ENCODE measurements around the gene RGL2. TPM values are rescaled to one million over a fixed set of nuclear protein-coding genes. Genes with fewer than 3 reads are reported as not detected.

Gene RGL2
- 3.2 and 5.0 TPM in 2 replicates for polyA plus RNA-seq

GRCh38 chr6:33298773-33299236 lies at the start of gene RGL2:
RGL2 (minus strand) TSS chr6:33298942; CDS start chr6:33298610, 332 bp downstream.

GRCh38 chr6:33317669-33318425 lies 19.1 kb upstream of the RGL2 start, which contains the start of gene ZBTB22:
ZBTB22 (minus strand) TSS chr6:33317744; CDS start chr6:33316916, 828 bp downstream.

GRCh38 chr6:33313709-33314514 lies 15.2 kb upstream of the RGL2 start, which contains the start of gene TAPBP:
TAPBP (minus strand) TSS chr6:33314078; CDS start chr6:33314041, 37 bp downstream.

GRCh38 chr6:33288921-33289783 lies 9.6 kb downstream of the RGL2 start, which contains the start of the genes PFDN6 and WDR46:
PFDN6 (plus strand) TSS chr6:33289601; CDS start chr6:33289857, 256 bp downstream.
WDR46 (minus strand) TSS chr6:33289239; CDS start chr6:33289170, 69 bp downstream.

GRCh38 chr6:33276864-33277662 lies 21.7 kb downstream of the RGL2 start, which contains the start of gene B3GALT4:
B3GALT4 (plus strand) TSS chr6:33277123; CDS start chr6:33277420, 297 bp downstream.

GRCh38 chr6:33271468-33272274 lies 27.1 kb downstream of the RGL2 start, which contains the start of the genes RPS18 and VPS52:
RPS18 (plus strand) TSS chr6:33272075; CDS start chr6:33272120, 45 bp downstream.
VPS52 (minus strand) TSS chr6:33271876; CDS start chr6:33271675, 201 bp downstream.

Other genes with a start within 250 kb of the RGL2 start
- gene HLA-DPA1, start 225.3 kb downstream of the RGL2 start, polyA plus RNA-seq, result 0.26 and 0.92 TPM in 2 replicates
- 112 and 120 TPM in 2 replicates for gene HLA-DPB1, start 223.0 kb downstream of the RGL2 start, polyA plus RNA-seq
- 0.67 and 1.0 TPM in 2 replicates for gene COL11A2, start 106.5 kb downstream of the RGL2 start, polyA plus RNA-seq
- gene RXRB, start 98.3 kb downstream of the RGL2 start, polyA plus RNA-seq, result 3.3 and 5.7 TPM in 2 replicates
- gene SLC39A7, start 98.1 kb downstream of the RGL2 start, polyA plus RNA-seq, result 5.7 and 9.7 TPM in 2 replicates
- 3.1 and 10.1 TPM in 2 replicates for gene HSD17B8, start 94.3 kb downstream of the RGL2 start, polyA plus RNA-seq
- gene RING1, start 90.4 kb downstream of the RGL2 start, polyA plus RNA-seq, result 6.8 and 15.9 TPM in 2 replicates
- 31.6 and 34.2 TPM in 2 replicates for gene VPS52, start 27.1 kb downstream of the RGL2 start, polyA plus RNA-seq
- 709 and 869 TPM in 2 replicates for gene RPS18, start 26.9 kb downstream of the RGL2 start, polyA plus RNA-seq
- 2.2 and 2.3 TPM in 2 replicates for gene B3GALT4, start 21.8 kb downstream of the RGL2 start, polyA plus RNA-seq
- gene WDR46, start 9.7 kb downstream of the RGL2 start, polyA plus RNA-seq, result 22.4 and 46.1 TPM in 2 replicates
- 5.6 and 8.8 TPM in 2 replicates for gene PFDN6, start 9.3 kb downstream of the RGL2 start, polyA plus RNA-seq
- 10.8 and 14.1 TPM in 2 replicates for gene TAPBP, start 15.1 kb upstream of the RGL2 start, polyA plus RNA-seq
- 0.42 and 1.6 TPM in 2 replicates for gene ZBTB22, start 18.8 kb upstream of the RGL2 start, polyA plus RNA-seq
- 6.0 and 6.5 TPM in 2 replicates for gene DAXX, start 24.0 kb upstream of the RGL2 start, polyA plus RNA-seq
- not detected in 2 replicates for gene KIFC1, start 92.9 kb upstream of the RGL2 start, polyA plus RNA-seq
- gene PHF1, start 112.1 kb upstream of the RGL2 start, polyA plus RNA-seq, result 14.0 and 14.2 TPM in 2 replicates
- gene CUTA, start 119.2 kb upstream of the RGL2 start, polyA plus RNA-seq, result 385 and 492 TPM in 2 replicates
- 0.24 and 1.9 TPM in 2 replicates for gene SYNGAP1, start 121.1 kb upstream of the RGL2 start, polyA plus RNA-seq
- 1.7 and 2.4 TPM in 2 replicates for gene ZBTB9, start 155.6 kb upstream of the RGL2 start, polyA plus RNA-seq